Measurements from ENCODE around the gene CES1.
"Not testable (repeated sequence)": the region's sequence is repeated elsewhere in the genome, so short reads cannot be mapped to it uniquely, and the experiment has no call there.

The CES1 gene

DNA sequence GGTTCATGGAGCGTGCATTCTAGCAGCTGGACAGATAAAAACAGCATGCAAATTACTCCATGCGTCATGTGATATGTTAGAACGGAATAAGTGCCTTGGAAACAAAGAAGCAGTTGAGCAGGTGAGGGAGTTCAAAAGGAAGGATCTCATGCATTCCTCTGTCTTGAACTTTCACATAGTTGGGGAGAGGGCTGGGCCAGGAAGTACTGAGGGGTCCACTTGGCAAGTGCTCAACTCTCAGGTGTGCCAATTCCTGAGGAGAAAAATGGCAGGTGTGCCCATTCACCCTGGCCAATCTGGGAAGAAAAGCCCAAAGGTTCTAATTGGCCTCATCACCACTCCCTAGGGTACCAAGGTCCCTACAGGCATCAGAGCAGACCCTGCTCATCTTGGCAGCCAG, 67.7 kb downstream of the CES1 start:
- Histone ChIP-seq H3K36me3 (ENCODE audit: insufficient read depth, insufficient read length, low read length) (no peaks in the 10 kb centered on the region), H3K4me3 (ENCODE audit: insufficient read length, low read depth) (no peak overlapping the region), H3K4me1 (ENCODE audit: insufficient read depth, insufficient read length) (no peaks in the 10 kb centered on the region), H3K9me3 (ENCODE audit: insufficient read depth, low read length) (no peaks in the 10 kb centered on the region), H3K9ac (ENCODE audit: insufficient read length, low read depth) (no peak overlapping the region), H3K27me3 (ENCODE audit: insufficient read depth, insufficient read length) (no peaks in the 10 kb centered on the region)
- TF ChIP-seq ZNF274 (IDR thresholded peaks at IDR 0.05; ENCODE audit: low read depth, low read length) = no peak
- no peak for TF ChIP-seq SUZ12 (IDR thresholded peaks at IDR 0.05; ENCODE audit: extremely low read depth, insufficient read depth, insufficient read length)
- no peak for TF ChIP-seq YY1 (IDR thresholded peaks at IDR 0.05; ENCODE audit: insufficient read depth, insufficient read length)
- DNase-seq (ENCODE audit: low read depth, low spot score) = no peak

GRCh38 chr16:55760310-55761001, 72.4 kb downstream of the CES1 start:
- no peak overlapping the region for H3K9ac ChIP-seq (ENCODE audit: insufficient read length, low read depth)
- TF ChIP-seq ZNF274 (IDR thresholded peaks at IDR 0.05; ENCODE audit: low read depth, low read length) = no peak
- TF ChIP-seq SUZ12 (IDR thresholded peaks at IDR 0.05; ENCODE audit: extremely low read depth, insufficient read depth, insufficient read length) = no peak
- TF ChIP-seq YY1 (IDR thresholded peaks at IDR 0.05; ENCODE audit: insufficient read depth, insufficient read length) = no peak
- no peaks in the 10 kb centered on the region for H3K9me3 ChIP-seq (ENCODE audit: insufficient read depth, low read length)
- no peaks in the 10 kb centered on the region for H3K4me1 ChIP-seq (ENCODE audit: insufficient read depth, insufficient read length)
- DNase-seq (ENCODE audit: low read depth, low spot score) = no peak
- H3K4me3 ChIP-seq (ENCODE audit: insufficient read length, low read depth) = no peak overlapping the region
- no peaks in the 10 kb centered on the region for H3K27me3 ChIP-seq (ENCODE audit: insufficient read depth, insufficient read length)
- no peaks in the 10 kb centered on the region for H3K36me3 ChIP-seq (ENCODE audit: insufficient read depth, insufficient read length, low read length)

GRCh38 chr16:55759965-55760309, 73.0 kb downstream of the CES1 start:
- not testable (repeated sequence) for H3K9ac ChIP-seq (ENCODE audit: insufficient read length, low read depth); H3K27me3 ChIP-seq (ENCODE audit: insufficient read depth, insufficient read length)

DNA sequence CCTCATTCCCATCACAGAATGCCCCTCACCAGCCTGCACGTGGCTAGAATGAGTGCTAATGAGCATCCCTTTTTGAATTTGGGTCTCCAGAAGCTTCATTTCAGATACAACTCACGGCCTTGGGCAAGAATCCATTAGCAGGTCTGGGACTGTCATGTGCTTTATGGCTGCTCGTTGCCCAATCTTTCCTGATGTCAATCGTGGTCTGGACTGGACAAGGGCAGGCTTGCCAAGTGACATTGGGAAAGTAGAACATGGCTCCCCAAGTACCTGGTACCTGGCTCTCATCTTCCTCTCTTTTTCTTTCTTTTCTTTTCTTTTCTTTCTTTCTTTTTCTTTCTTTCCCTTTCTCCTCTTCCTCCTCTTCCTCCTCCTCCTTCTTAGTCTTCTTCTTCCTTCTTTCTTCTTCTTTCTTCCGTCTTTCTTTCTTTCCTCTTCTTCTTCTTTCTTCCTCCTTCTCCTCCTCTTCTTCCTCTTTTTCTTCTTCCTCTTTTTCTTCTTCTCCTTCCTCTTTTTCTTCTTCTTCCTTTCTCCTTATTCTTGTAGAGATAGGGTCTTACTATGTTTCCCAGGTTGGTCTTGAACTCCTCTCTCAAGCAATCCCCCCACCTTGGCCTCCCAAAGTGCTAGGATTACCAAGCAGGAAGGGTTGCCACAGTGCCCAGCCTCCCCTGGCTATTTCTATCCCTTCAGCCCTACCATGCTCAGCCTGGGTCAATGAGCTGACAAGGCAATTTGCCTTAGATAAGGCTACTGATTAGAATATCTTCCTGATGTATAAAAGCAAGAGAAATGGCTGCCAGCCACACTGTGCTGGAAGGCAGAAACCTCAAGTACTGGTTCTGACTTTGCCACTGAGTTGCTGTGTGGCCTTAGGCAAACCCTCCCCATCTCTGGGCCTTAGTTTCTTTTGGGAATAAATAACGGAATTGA, 75.0 kb downstream of the CES1 start:
- H3K4me3 ChIP-seq (ENCODE audit: insufficient read length, low read depth); H3K36me3 ChIP-seq (ENCODE audit: insufficient read depth, insufficient read length, low read length); H3K27me3 ChIP-seq (ENCODE audit: insufficient read depth, insufficient read length); H3K9ac ChIP-seq (ENCODE audit: insufficient read length, low read depth); H3K4me1 ChIP-seq (ENCODE audit: insufficient read depth, insufficient read length); DNase-seq (ENCODE audit: low read depth, low spot score): not testable (repeated sequence)
- H3K9me3 ChIP-seq (ENCODE audit: insufficient read depth, low read length) = peaks cover 15% of the 10 kb centered on the region; the same call in 1 of the 2 replicates

More at GRCh38 chr16:55759965-55760309, 73.0 kb downstream of the CES1 start:
- DNase-seq (ENCODE audit: low read depth, low spot score); H3K9me3 ChIP-seq (ENCODE audit: insufficient read depth, low read length); H3K4me3 ChIP-seq (ENCODE audit: insufficient read length, low read depth); H3K4me1 ChIP-seq (ENCODE audit: insufficient read depth, insufficient read length); H3K36me3 ChIP-seq (ENCODE audit: insufficient read depth, insufficient read length, low read length): not testable (repeated sequence)

DNA sequence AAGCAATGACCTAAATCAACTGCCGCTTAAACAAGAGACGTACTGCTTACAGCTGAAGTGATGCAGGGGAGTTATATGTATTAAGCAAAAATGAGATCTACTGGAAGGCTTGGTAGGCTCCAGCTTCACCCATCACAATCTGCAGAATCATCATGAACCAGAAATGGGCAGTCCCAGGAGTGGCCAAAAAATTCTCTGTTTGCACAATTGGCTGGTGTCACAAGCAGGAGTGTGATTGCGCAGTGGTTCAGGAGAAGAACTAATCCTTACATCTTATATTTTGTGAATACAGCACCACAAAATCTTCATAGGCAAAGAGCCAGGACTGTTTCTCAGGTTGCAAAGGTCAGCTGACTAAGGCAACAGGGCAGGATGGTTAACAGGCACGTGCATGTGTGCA, 75.9 kb downstream of the CES1 start:
- no peak overlapping the region for H3K4me3 ChIP-seq (ENCODE audit: insufficient read length, low read depth)
- DNase-seq (ENCODE audit: low read depth, low spot score) = no peak

DNA sequence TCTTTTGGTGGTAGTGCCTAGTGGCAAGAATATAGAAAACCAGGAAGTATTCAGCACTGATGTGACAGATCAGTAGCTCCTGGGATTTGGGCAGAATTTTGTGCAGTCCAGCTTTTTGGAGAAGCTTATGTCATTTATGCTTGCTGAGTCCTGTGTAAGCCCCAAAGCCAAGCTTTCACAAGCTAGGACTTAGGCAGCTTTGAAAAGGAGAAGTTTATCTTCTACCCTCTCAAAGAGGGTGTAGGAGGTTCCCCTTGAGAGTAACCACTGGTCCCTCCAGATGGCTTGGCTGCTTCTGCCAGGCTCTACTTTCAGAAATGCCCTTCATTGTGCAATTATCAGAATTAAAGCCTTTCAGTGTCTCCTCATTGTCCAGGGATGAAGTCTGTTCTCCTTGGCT, 78.8 kb downstream of the CES1 start:
- no peak for DNase-seq (ENCODE audit: low read depth, low spot score)
- TF ChIP-seq YY1 (IDR thresholded peaks at IDR 0.05; ENCODE audit: insufficient read depth, insufficient read length) (no peak), ZNF274 (IDR thresholded peaks at IDR 0.05; ENCODE audit: low read depth, low read length) (no peak), SUZ12 (IDR thresholded peaks at IDR 0.05; ENCODE audit: extremely low read depth, insufficient read depth, insufficient read length) (no peak)
- no peak overlapping the region for H3K4me3 ChIP-seq (ENCODE audit: insufficient read length, low read depth)

More for the DNA sequence above, 75.9 kb downstream of the CES1 start:
- Histone ChIP-seq H3K27me3 (ENCODE audit: insufficient read depth, insufficient read length) (no peaks in the 10 kb centered on the region), H3K9ac (ENCODE audit: insufficient read length, low read depth) (no peak overlapping the region), H3K9me3 (ENCODE audit: insufficient read depth, low read length) (peaks cover 24% of the 10 kb centered on the region), H3K4me1 (ENCODE audit: insufficient read depth, insufficient read length) (no peaks in the 10 kb centered on the region), H3K36me3 (ENCODE audit: insufficient read depth, insufficient read length, low read length) (no peaks in the 10 kb centered on the region)
- no peak for TF ChIP-seq SUZ12 (IDR thresholded peaks at IDR 0.05; ENCODE audit: extremely low read depth, insufficient read depth, insufficient read length)
- no peak for TF ChIP-seq ZNF274 (IDR thresholded peaks at IDR 0.05; ENCODE audit: low read depth, low read length)
- TF ChIP-seq YY1 (IDR thresholded peaks at IDR 0.05; ENCODE audit: insufficient read depth, insufficient read length) = no peak

DNA sequence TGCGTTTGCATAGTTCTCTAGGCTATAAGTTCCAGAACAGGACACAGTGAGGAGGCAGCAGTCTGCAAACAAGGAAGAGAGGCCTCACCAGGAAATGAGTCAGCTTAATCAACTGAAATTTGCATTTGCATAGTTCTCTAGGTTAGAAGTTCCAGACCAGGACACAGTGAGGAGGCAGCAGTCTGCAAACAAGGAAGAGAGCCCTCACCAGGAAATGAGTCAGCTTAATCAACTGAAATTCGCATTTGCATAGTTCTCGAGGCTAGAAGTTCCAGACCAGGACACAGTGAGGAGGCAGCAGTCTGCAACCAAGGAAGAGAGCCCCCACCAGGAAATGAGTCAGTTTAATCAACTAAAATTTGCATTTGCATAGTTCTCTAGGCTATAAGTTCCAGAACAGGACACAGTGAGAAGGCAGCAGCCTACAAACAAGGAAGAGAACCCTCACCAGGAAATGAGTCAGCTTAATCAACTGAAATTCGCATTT, 79.7 kb downstream of the CES1 start:
- not testable (repeated sequence) for H3K4me3 ChIP-seq (ENCODE audit: insufficient read length, low read depth); H3K9ac ChIP-seq (ENCODE audit: insufficient read length, low read depth); DNase-seq (ENCODE audit: low read depth, low spot score); H3K4me1 ChIP-seq (ENCODE audit: insufficient read depth, insufficient read length); H3K36me3 ChIP-seq (ENCODE audit: insufficient read depth, insufficient read length, low read length); H3K27me3 ChIP-seq (ENCODE audit: insufficient read depth, insufficient read length)
- H3K9me3 ChIP-seq (ENCODE audit: insufficient read depth, low read length) = peaks cover 37% of the 10 kb centered on the region

More for the DNA sequence above, 78.8 kb downstream of the CES1 start:
- no peaks in the 10 kb centered on the region for H3K27me3 ChIP-seq (ENCODE audit: insufficient read depth, insufficient read length)
- H3K36me3 ChIP-seq (ENCODE audit: insufficient read depth, insufficient read length, low read length) = no peaks in the 10 kb centered on the region
- H3K9me3 ChIP-seq (ENCODE audit: insufficient read depth, low read length) = peaks cover 37% of the 10 kb centered on the region
- no peak overlapping the region for H3K9ac ChIP-seq (ENCODE audit: insufficient read length, low read depth)
- no peaks in the 10 kb centered on the region for H3K4me1 ChIP-seq (ENCODE audit: insufficient read depth, insufficient read length)
